Activated CD4-positive, CD25-positive, alpha-beta regulatory T cell treated with anti-CD3 and anti-CD28 coated beads, Interleukin-2, amount 50 U/mL, for 72 hours (primary cell): ENCODE measurements around the gene FOXO3.

Experiments used
- DNase-seq: peaks from one replicate; pipeline ENCODE4 v3.0.0; 2021

The FOXO3 gene

DNA sequence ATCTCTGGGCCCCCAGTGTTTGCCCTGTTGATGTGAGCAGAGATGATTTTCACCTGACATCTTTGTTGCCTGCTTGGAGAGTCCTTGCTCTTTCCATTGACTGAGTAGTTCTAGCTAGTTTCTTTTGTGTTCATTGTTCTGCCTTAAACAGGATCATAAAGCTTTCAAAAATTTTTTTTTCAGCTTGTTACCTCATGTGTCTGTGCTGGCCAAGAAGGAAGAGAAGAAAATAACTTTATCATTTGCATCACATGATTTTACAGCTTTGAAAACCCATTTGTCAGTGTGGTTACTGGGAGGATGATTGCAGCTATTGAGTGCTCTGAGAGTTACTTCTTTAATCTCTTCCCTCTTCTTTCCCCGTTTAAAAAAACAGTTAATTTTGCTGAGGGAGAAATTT, 16.0 kb downstream of the FOXO3 start:
- no peak for DNase-seq

DNA sequence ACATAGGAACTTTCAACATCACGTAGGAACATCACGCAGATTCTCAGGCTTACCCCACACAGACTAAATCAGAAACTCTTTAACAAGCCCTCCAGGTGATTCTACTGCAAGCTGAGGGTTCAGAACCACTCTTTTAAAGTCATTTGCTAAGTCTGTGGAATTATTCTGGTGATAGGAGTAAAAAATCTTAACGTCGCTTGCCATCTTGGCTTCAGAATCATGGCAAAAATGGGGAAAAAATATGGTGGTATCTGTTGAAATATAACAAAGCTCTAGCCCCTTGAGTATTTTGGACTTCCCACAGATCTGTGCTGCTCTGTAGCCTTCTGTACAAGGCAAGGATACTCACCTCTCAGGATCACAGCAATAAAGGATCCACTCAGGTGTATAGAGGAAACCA, 17.4 kb downstream of the FOXO3 start:
- DNase-seq = no peak

DNA sequence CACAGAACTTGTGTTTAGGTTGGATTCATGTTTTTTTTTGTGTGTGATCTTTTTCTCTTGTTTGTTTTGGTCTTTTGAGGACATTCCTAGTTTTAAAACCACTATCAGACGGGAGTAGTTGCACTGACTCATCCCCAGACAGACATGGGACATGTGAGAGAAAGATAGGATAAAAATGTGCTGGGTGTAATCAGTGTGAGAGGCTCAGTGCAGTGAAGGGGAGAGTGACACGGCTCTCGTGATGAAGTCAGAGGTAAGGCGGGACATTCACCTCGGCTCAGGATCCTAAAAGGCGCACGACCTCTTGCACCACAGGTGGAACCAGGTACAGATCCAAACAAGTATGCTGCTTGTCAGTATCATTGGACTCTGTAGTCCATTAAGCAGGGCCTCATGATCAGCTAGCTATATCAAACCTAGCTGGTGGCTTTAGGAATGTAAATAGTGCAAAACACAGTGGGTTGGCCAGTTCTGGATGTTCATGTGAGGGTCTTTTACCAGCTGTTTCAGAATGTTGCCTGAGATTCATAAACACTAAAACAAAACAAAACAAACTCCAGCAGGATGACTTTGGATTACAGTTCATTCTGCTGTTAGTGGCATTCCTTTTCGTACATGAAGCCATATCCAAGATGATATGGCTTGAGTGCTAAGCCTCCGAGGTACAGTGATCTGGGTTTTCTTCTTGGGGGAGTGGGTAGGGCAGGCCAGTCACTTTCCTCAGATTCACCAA, 18.0 kb downstream of the FOXO3 start:
- no peak for DNase-seq

DNA sequence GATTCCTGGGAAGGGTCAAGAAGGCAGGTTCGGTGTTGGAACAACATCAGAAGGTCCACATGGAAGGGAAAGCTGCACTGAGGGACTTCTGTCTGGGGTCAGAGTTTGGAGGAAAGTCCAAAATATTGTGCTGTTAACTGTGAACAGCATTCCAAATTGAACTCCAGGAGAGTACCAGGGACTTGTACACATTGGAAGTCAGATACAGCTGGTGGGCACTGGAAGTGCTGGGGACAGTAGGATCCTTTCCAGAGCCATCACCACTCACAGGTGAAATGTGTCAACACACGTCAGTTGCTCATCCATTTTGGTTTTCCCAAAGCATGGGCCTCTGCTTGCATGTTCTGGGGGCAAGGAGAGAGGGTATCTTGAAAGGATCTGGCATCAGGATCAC, 18.6 kb downstream of the FOXO3 start:
- DNase-seq = no peak

DNA sequence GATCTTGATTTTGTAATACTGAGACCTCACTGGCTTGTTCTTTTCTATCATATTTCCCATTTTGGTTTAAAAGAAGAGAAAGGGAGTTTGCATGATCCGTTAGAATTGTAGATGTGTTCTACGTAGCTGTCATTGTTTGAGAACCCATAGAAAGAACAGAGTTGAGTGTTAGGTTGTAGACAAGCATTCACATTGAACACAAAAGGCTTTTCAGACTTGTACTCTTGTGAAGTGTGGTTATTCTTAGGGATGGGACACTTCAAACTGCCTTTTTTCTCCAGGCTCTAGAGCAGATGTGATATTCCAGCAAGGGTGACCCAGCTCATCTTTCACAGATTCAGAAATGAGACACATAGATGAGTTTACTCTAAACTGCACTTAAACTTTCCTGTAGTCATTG, 19.9 kb downstream of the FOXO3 start:
- no peak for DNase-seq

DNA sequence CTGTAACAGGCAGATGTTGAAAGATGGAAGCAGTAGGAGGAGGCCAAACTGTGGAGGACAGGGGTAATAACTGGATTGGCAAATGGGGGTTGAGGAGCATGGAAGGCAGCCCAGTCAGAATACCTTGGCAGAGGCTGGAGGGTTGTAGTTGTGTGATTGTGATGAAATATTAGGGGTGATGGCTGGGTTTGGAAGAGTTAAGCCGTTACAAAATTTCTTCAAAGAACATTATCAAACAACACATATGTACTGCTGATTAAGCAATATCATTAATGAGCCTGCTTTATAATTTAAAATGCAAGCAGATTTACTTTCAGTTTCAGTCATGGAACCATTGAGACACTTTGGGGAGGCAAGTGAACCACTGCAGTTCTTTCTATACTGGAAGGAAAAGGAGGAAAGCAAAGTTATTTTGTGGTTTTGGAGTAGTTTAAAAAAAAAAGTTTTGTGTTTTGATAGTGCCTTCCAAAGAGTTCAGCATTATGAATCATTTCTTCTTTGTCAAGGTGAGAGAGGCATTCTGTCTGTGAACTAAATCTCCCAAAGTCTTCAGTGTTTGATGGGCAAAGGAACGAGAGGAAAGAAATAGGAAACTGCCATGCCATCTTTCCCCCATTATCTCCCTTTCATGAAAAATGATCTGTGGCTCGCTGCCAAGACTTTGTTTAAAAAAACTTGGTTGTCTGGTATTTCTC, 20.7 kb downstream of the FOXO3 start:
- DNase-seq = no peak

DNA sequence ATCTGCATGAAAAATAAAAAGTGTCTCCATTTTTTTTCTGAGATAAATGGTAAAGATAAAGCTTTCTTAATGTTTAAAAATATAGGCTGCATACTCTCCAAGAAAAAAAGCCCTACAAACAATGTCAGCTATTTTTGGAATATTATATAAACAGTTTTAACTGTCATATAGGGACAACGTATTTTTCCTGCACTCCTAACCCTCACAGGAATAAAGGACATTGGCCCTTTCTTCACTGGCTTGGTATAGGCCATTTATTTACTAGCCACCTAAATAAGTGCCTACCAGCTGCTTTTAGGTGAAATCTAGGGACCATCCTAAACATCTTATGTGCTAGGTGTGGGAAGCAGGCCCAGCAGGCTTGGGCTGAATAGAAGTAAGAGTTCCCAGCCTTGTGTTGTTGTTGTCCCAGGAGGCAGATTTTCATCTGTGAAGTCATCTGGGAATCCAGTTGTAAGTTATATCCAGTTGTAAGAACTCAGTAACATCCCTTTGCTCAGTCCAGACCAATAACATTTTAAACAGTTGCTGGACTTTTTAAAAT, 21.3 kb downstream of the FOXO3 start:
- no peak for DNase-seq

DNA sequence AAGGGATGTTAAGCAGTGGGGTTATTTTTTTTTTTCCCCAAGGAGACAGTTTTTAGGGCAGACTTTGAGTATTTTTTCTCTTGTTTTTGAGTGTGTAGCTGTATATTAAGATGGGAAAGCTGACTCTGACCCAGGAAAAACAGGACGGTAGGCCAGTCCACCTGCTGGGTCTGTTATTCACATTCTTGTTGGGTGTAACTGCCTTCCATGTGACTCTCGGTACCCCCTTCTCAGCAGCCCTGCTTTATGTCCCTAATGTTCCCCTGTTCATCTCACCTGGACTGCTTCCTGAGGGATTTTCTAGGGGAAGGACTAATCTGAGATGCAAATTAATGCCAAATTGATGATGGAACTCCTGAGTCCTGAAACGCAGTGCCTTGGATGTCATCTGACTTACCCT, 21.9 kb downstream of the FOXO3 start:
- no peak for DNase-seq

DNA sequence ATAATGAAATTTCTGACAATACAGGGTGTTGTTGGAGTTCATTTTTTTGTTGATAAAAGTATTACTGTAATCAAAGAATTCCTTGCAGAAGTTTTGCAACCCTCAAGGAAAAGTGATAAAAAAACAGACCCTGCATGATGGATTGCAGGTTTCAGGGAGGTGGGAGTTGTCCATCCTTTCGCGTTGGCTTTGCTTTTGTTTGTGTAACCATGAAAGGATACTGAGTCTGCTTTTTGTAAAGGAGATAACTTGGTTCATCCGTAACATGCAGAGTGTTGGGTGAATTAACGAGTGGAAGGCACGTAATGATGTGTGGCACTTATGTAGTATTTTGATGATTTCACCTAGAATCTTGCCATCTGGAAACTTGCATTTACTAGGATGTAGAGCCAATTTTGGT, 23.6 kb downstream of the FOXO3 start:
- DNase-seq = no peak

DNA sequence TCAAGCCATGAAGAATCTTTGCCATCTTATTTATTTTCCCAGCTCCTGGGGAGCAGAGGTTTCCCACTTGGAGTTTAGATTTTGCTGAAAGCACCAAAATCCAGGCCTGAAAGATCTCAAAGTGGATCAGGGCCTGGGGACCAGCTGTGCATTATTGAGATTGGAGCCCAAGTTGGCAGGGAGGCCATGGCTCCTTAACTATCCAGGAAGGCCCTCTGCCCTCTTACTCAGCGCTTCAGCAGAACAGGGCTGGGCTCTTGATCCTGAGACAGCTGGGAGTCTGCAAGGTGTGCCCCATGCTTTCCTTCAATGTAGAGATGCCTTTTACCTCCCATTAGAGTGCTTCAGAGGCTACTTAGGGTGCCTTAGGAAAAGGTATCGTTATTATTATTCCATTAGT, 24.6 kb downstream of the FOXO3 start:
- no peak for DNase-seq

DNA sequence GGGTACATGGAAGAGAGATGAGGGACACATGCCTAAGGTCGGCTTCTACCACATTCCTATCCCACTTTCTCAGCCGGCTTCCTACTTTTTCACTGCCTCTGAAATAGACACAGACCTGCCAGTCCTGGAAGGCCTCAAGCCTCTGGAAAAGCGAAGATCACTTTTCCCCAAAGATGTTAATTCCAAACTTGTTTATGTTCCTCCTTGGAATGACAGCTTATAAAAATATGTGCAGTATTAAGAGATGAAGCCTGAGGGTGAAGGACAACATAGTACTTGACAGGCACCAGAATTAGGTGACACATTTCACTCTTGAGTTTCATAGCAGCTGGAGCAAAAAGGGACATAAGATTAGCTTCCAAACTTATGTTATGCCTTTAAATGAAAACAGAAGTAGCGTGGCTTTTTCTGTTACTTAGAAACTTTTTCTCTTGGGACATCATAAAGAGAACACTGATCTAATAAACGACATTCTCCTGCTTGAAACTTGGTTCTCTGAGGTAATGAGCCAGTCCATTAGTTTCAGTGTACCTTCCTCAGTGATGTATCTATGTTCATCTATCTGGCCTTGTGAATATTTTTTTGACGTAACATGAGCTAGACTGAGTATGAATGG, 25.3 kb downstream of the FOXO3 start:
- no peak for DNase-seq

DNA sequence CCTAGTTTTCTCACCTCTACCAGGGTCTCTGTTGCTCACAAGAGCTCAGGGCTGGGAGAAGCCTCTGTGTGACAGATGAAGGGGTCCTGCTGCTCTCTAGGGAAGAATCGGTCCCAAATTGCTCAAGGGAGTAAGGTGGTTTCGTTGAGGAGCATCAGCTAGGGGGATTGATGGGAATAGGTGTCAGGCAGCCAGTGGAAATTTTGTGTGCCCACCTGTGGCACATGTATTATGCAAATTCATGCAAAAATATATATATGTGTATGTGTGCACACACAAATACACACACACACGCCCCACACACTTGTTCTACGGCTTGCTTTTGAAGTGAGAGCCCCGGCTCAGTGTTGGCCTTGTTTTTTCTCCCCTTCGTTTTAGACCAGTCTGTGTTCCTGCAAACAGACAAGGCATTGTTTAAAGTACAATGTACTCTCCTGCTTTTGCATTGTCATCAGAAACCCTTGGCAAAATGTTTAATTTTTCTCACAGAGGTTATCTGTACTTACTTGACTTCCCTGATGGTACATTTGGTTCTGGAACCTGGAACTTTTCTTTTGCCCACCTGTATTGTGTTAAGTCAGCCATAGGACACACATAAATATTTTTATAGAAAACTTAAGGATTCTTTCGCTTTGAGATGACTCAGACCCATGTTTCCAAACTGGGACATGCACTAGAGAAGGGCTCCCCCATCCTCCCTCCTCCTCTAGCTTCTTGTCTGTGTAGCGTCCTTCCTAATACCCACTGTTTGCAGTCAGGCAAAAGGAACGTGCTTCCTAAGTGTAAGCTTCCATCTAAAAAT, 26.7 kb downstream of the FOXO3 start:
- DNase-seq = no peak

DNA sequence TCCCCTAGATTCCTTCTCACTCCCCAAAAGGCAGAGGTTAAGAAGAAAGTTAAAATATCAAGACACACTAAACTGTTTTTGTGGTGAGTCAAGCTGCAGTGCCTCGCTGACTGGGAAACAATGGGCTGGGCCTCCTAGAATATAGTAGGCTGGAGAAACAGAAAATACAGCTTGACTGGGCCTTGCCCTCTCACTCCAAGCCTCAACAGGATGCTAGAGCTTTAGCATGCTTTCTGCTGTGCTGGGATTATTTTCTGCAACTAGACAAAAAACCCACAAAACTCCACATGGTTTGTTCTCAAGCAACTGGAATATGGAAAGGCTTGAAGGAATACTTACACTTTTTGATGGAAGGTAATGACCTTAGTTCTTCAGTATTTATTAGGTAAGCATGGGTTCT, 27.9 kb downstream of the FOXO3 start:
- DNase-seq = no peak

DNA sequence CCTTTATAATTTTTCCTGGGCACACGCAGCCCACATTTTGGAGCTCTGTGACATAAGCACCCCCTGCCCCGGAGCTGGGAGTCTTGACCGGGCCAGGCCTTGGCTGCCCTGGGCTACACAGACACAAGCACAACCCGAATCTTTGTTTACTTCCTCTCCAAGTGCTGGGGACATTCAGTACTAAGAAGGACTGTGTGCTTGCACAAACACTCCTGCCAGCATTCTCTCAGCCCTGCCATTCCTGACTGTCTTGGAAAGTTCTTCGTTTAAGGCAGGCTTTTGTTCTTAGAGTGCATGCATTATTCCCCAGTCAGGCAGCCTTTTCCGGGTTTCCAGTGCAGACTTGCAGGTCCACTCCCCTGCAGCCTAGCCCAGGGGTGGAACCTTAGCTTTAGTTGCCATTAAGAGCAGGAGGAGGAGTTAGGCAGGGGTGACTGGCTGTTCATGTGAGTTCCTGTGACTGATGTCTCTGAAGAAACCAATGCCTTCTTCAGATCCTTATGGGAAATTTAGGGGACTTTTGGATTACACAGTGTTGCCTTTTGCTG, 28.6 kb downstream of the FOXO3 start:
- DNase-seq = no peak

DNA sequence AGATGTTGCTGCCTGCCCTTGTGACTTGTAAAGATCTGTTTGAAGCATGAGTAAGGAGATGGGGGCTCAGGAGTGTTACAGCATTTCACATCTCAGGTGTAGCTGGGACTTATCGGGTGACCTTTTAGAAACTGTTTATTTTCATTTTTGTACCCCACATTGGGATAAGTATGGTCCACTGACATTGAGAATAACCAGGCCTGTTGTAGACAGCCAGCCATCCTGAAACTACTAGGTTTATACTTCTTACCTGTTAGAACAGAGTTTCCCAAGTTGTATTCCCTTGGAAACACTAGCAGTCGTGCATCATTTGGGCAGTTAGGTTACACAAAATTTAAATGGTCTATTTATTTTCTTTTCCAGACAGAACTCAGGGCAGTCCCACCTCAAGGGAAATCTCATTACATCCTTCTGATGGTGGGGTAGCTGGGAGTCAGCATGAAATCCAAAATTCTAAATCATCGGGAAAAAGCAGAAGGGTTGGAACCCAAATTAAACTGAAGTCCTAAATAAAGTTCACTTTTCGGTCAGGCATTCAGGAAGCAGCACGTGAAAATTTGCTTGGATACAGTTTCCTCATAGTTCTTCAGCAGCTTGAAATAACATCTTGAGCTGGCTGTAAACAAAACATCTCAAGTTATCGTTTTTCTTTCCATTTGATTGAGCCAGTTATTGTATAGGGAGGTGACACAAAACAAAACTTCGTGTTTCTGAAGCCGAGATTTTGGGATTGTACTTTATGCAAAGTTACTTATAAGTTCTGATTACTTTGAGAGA, 30.5 kb downstream of the FOXO3 start:
- no peak for DNase-seq

DNA sequence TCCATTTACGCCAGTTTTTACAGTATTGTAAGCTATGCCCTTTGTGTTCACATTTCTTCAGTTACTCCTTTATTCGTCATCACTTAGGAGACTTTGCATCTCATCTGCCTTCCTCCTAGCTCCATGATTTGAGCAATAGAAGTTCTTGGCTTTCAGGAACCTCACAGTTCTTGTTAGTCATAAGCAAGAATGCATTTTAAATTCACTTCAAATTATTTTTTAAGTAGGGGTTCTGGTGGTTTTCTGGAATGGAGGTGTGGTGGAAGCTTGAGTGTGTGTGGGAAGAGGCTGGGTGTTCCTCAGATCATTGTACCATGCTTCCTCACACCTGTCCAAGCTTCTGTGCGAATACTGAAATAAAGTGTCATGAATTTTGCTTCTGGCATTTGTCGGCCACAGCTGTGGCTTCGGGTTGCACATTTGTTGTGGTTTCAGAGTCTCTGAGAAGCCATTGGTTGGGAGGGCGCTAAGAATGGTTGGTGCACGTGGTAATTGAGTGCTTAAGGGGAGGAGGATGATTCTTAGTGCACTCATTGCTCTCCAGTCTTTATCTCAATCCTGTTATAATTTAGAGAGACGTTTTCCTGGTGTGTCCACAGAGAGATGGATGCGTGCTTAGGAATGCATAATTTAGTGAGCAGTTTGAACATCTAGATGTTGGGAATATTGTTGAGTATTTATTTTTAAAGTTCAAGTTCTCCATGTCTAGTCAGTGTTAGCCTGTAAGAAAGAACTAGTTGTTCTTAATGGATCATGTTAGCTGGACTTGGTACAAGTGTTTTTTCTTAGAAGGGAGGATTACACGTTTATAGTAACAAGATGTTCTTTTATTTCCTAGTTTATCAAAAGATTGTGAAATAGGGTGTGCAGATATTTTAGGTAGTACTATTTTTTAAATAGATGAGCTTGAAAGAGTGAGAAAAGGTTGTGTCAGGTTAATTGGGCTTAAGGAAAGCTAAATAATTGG, 31.9 kb downstream of the FOXO3 start:
- no peak for DNase-seq

DNA sequence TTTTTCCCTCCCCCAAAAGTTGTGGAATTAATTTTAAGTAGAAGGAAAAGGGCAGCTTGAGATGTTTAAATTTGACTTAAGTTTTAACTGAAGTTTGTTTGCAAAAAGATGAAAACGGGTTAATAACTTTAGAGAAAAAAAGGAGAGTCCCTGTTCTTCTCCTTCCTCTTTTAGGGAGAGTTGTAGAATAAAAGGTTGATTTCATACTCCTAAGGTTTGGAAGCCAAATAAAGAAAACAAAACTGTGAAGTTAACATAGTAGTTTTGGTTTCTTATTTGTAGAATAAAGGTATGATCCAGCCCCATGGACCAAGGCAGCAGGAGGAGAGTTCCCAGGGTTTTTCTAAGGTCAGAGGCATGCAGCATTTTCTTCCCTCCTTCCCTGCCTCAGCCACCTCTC, 33.4 kb downstream of the FOXO3 start:
- DNase-seq = no peak

DNA sequence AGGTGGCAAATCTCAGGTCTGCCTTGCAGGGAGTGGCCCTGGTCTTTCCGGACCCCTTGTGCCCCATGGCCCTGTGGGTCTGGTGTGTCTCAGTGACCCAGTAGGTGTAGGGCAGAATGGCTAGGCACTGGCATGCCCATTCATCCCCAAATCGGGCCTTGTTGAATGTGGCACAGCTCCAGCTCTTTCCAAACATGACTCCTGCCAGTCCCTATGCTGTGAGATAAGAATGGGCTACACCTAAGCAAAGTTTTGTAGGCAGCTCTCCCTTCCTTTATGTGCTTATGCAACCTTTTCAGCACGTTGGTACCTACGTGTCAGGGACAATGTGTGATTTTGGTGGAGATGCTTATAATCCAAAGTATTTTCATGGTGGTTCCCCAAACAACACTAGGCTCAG, 33.9 kb downstream of the FOXO3 start:
- no peak for DNase-seq

DNA sequence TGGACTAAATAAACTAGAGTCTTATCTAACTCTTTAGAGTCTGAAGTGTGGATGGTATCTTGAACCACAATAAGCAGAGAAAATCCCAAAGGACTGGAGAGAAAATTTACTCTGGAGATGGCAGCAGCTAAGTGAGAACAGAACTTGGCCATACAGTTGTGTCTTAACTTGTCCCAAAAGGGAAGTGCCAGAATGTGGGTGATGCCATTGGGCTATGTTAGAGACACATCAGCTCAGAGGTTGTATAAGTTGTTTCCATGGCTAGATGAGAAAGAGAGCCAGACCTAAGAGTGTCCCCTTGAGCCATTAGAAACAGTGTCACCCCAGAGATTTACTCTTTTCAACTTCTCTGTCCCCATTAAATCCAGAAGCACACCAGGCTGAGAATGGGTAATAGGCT, 36.2 kb downstream of the FOXO3 start:
- DNase-seq = no peak

DNA sequence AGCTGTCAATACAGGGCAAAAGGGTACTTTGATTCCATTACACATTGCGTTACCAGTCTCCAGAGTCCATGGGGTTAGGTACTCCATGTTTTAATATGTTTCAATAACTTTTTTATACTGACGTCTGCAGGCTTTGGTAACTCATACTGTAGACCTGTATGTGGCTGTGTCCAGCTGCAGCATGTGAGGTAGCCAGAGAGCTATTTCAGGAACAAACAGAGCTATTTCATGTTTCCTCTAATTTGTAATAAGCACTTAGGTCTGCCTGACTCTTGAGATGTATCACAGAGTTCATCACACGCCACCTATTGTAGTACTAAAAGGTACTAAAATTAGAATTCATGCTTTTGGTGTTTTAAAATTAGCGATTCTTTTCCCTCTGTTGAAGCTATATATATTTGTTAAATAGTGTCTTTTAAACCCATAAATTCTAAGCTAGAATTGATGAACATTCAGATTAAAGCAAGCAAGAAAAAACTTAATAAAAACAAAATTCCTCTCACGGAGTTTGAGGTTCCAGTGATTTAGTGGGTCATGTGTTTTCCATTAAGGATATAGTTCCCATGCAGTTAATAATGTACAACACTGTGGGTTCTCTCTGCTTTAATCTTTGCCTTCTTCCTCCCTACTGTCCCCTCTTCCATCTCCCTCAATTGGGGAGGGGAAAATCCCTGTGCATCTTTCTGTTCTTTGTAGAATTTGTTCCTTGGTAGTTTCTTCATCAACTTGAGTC, 37.0 kb downstream of the FOXO3 start:
- no peak for DNase-seq
